GM23248 (cell line): ENCODE data around the gene ISL2.

Experiments
- EZH2 ChIP-seq: fragments of 200-600 bp; sonication (generic); IDR thresholded peaks from 2 replicates; pipeline ENCODE4 v1.6.1; 2018; ENCODE audit warnings: antibody characterized with exemption, mild to moderate bottlenecking; ENCODE audit not compliant: insufficient read depth, poor library complexity, severe bottlenecking
- EZH2phosphoT487 ChIP-seq: fragments of 200-600 bp; sonication (generic); IDR thresholded peaks from 2 replicates; pipeline ENCODE4 v1.6.1; 2018; ENCODE audit warnings: antibody characterized with exemption, moderate library complexity, mild to moderate bottlenecking, low read depth; ENCODE audit not compliant: insufficient read depth

GRCh38 chr15:76368122-76368621, 31.6 kb downstream of the ISL2 start:
- no peak for TF ChIP-seq EZH2phosphoT487
- TF ChIP-seq EZH2 = no peak
